ENCODE data around the gene TSC1.

DNA sequence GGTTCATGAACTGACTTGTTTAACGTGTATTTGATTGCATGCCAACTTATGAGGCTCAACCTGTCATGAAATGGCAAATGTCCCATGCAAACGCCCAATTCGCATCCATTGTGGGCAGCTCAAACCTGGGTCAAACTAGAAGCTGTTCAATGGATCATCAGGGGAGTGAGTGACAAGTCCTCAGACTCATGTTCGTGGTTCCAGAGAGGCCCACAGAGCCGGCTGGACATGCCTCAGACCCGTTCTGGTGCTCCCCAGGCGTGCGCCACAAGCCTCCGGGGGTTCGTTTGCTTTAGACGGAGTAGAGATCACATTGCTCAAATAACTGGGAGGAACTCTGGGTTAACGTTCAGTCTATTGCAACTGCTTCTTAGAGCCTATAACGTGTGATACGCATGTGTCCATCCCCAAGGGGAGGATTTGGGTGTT lies 49.1 kb upstream of the TSC1 start:
- TF ChIP-seq, protein P1, sequence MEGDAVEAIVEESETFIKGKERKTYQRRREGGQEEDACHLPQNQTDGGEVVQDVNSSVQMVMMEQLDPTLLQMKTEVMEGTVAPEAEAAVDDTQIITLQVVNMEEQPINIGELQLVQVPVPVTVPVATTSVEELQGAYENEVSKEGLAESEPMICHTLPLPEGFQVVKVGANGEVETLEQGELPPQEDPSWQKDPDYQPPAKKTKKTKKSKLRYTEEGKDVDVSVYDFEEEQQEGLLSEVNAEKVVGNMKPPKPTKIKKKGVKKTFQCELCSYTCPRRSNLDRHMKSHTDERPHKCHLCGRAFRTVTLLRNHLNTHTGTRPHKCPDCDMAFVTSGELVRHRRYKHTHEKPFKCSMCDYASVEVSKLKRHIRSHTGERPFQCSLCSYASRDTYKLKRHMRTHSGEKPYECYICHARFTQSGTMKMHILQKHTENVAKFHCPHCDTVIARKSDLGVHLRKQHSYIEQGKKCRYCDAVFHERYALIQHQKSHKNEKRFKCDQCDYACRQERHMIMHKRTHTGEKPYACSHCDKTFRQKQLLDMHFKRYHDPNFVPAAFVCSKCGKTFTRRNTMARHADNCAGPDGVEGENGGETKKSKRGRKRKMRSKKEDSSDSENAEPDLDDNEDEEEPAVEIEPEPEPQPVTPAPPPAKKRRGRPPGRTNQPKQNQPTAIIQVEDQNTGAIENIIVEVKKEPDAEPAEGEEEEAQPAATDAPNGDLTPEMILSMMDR (IDR thresholded peaks at IDR 0.05) = no peak
- TF ChIP-seq POLR2A (IDR thresholded peaks at IDR 0.05) = no peak

Measured in uterus (tissue), 2 donors.